Measurements from ENCODE around the gene MOBP. TPM values are rescaled to one million over a fixed set of nuclear protein-coding genes. Genes with fewer than 3 reads are reported as not detected.
A peak's percentile ranks its signal among the peaks of the same experiment; 100 is the strongest.
"Not testable (repeated sequence)": the region's sequence is repeated elsewhere in the genome, so short reads cannot be mapped to it uniquely, and the experiment has no call there.

MOBP gene, protein sequence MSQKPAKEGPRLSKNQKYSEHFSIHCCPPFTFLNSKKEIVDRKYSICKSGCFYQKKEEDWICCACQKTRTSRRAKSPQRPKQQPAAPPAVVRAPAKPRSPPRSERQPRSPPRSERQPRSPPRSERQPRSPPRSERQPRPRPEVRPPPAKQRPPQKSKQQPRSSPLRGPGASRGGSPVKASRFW
- total RNA-seq = not detected

DNA sequence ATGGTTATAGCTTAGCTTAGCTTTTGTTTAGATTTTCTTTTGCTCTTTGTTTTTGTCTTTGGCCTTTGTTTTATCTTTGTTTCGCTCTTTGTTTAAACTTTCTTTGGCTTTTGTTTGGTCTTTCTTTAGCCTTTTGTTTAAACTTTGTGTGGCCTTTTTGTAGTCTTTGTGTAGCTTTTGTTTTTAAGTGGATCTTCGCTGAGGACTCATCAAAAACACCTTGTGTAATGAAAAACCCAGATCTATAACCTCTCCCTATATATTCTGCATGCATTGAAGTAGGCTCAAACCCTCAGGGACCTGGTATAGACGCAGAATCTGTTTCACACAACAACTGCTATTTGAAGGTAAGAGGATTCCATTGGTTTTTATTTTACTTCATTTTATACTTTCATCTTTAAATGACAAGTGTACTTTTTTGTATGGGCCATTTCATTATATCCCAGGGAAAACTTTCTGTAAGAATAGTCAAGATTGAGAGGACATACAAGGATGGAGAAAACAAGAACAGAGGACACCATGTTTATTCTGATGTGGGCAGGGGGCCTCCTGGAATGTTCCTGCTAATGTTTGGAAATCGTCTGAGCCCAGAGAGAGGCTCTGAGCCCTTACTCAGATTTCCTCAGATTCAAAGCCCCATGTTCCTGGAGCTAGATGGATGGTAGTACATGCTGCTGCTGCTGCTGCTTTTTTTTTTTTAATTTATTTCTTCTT is at the start of gene MOBP:
Gene MOBP, plus strand, starts transcription at position 287 of the 714 bp plus-strand sequence. CDS start 34,390 bp downstream, outside the sequence.
- H3K27me3 Mint-ChIP-seq = peaks cover 8% of the 10 kb centered on the region
- H3K4me1 Mint-ChIP-seq = no peaks in the 10 kb centered on the region
- no peaks in the 10 kb centered on the region for H3K9me3 Mint-ChIP-seq
- H3K27ac Mint-ChIP-seq = no peak within 1 kb of the TSS
- no peak within 1 kb of the TSS for H3K4me3 Mint-ChIP-seq
- H3K36me3 Mint-ChIP-seq = no peaks in the 10 kb centered on the region
- DNase-seq = no peak

DNA sequence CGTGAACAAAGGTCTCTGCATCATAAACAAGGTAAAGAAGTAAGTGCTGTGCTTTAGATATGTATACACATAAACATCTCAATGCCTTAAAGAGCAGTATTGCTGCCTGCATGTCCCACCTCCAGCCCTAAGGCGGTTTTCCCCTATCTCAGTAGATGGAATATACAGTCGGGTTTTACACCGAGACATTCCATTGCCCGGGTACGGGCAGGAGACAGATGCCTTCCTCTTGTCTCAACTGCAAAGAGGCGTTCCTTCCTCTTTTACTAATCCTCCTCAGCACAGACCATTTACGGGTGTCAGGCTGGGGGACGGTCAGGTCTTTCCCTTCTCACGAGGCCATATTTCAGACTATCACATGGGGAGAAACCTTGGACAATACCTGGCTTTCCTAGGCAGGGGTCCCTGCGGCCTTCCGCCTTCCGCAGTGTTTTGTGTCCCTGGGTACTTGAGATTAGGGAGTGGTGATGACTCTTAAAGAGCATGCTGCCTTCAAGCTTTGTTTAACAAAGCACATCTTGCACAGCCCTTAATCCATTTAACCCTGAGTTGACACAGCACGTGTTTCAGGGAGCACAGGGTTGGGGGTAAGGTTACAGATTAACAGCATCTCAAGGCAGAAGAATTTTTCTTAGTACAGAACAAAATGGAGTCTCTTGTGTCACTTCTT is 48.8 kb upstream of the MOBP start:
- H3K4me1 Mint-ChIP-seq = not testable (repeated sequence)

DNA sequence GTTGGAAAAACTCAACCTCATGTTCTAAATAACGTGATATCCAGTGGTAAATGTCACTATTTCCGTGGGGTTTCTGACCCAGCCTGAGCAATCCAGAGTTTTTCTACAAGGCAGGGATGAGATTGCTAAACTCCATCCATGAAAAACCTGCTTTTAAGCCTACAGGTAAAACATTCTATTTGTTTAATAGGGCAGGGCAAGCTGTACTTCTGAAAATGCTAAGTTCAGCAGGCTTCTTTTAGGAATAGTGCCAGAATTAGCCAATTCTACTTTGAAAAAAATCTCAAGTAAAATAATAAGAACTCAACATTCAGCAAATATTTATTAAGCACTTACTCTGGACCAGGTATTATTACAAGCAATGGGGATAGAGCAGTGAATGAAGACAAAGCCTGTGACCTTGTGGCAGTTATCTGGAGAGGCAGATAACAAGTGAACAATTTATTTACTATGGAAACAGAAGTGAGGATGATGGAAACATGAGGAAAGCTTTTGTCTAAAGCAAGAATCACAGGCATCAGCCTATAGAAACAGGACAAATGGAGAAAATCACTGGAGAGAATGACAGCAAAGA is 47.7 kb upstream of the MOBP start:
- no peak for DNase-seq
- Mint-ChIP-seq H3K36me3 (peaks cover 8% of the 10 kb centered on the region), H3K27me3 (no peaks in the 10 kb centered on the region), H3K4me1 (peaks cover 6% of the 10 kb centered on the region), H3K27ac (no peak overlapping the region), H3K4me3 (no peak overlapping the region), H3K9me3 (no peaks in the 10 kb centered on the region)

More for the DNA sequence above, 48.8 kb upstream of the MOBP start:
- not testable (repeated sequence) for H3K4me3 Mint-ChIP-seq, H3K9me3 Mint-ChIP-seq, DNase-seq, H3K27me3 Mint-ChIP-seq, H3K27ac Mint-ChIP-seq
- H3K36me3 Mint-ChIP-seq = peaks cover 11% of the 10 kb centered on the region

DNA sequence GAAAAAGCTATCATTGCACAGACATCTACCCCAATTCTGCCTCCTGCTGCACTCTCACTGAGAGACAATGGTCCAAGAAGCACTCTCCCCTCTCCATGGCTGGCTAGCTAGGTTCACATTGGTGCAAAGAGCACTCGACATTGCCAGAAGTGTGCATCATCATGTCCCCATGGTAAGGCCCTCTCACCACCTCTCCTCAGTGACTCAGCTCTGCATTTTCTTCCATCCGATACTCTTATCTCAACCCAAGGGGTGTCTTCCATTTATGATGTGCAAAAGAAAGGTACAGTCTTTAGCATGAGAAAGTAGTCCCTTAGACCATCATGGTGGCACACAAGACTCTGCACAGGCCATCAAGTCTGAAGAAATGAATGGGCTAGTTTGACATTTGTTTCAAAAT is 46.9 kb upstream of the MOBP start:
- no peak overlapping the region for H3K4me3 Mint-ChIP-seq
- H3K36me3 Mint-ChIP-seq = peaks cover 7% of the 10 kb centered on the region
- no peaks in the 10 kb centered on the region for H3K27me3 Mint-ChIP-seq
- no peak for DNase-seq
- H3K4me1 Mint-ChIP-seq = peaks cover 6% of the 10 kb centered on the region
- H3K27ac Mint-ChIP-seq = no peak overlapping the region
- no peaks in the 10 kb centered on the region for H3K9me3 Mint-ChIP-seq

DNA sequence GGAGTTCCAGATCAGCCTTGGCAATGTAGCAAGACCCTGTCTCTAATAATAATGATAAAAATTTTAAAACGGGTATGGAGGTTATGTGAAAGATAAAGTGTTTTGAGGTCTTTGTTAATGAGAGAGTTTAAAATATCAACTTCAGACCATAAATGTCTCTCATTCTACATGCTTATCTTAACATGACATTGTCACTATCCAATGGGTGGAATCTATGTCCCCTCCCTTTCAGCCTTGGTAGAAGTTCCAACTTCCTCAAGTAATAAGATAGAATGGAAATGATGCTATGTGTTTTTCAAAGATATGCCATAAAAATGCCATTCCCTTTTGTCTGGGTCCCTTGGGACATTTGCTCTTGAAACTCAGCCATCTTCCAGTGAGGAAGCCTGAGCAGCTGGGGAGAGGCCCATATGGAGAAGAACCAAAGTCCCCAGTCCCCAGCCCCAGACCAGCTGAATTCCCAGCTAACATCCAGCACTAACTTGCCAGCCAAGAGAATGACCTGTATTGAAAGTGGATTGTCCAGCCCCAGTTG is 44.0 kb upstream of the MOBP start:
- H3K36me3 Mint-ChIP-seq = peaks cover 7% of the 10 kb centered on the region
- DNase-seq = no peak
- H3K27ac Mint-ChIP-seq = no peak overlapping the region
- H3K4me3 Mint-ChIP-seq = no peak overlapping the region
- no peaks in the 10 kb centered on the region for H3K27me3 Mint-ChIP-seq
- no peaks in the 10 kb centered on the region for H3K9me3 Mint-ChIP-seq
- no peaks in the 10 kb centered on the region for H3K4me1 Mint-ChIP-seq

DNA sequence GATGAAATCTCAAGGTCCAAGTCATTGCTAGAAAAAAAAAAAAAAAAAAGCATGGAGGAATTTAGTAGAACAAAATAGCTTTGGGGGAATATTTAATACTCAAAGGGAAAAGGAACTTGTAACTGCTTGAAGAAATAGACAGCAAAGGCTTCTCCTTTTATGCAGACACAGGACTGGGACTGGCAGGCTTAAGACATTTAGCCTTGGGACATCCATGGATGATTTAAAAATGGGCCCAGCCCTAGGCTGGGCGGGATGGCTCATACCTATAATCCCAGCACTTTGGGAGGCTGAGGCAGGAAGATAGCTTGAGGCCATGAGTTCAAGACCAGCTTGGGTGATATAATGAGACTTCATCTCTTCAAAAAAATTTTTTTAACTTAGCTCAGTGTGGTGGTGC is 41.2 kb upstream of the MOBP start:
- no peak overlapping the region for H3K4me3 Mint-ChIP-seq
- H3K4me1 Mint-ChIP-seq = no peaks in the 10 kb centered on the region
- H3K9me3 Mint-ChIP-seq = no peaks in the 10 kb centered on the region
- no peak for DNase-seq
- no peak overlapping the region for H3K27ac Mint-ChIP-seq
- peaks cover 3% of the 10 kb centered on the region for H3K36me3 Mint-ChIP-seq
- no peaks in the 10 kb centered on the region for H3K27me3 Mint-ChIP-seq

DNA sequence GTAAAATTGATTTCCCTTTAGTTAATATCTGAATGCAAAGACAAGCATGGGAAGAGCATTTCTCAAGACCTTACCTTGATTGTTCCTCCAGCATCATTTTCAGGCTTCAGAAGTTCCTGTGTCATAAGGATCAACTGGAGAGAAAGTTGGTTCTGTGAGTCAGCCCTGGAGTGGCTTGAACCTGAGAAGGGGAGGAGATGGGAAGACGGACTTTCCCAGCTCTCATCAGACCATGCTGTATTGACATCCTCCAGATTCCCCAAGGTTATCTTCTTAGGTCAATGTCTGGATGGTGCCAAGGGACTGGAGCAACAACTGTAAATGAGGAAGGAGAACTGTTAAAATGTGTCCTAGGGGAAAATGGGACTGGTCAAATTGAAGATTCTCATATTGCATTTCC is 40.0 kb upstream of the MOBP start:
- H3K27me3 Mint-ChIP-seq = peaks cover 3% of the 10 kb centered on the region
- H3K4me1 Mint-ChIP-seq = no peaks in the 10 kb centered on the region
- no peaks in the 10 kb centered on the region for H3K36me3 Mint-ChIP-seq
- H3K27ac Mint-ChIP-seq = no peak overlapping the region
- H3K4me3 Mint-ChIP-seq = no peak overlapping the region
- DNase-seq = no peak
- H3K9me3 Mint-ChIP-seq = no peaks in the 10 kb centered on the region

DNA sequence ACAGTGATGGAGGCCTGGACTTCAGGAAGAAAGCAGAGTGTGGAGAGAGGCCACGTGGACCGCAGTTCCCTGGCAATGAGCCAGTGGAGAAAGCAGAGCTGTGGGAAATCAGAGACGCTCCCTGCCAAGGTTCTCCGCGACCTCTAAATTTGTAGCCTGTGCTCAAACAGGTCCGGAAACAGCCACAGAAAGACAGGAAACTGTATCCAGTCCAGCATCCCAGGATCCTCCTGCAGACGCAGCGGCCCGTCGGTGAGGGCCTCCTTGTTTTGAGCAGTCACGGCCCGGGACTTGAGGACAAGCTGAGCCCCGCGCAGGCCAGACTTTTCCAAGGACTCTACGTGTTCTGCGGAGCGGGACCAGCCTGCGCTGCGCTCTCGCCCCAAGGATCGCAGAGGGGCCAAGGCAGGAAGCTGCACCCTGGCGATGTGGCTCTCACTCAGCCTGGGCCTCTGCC is 38.7 kb upstream of the MOBP start:
- Mint-ChIP-seq H3K27ac (no peak overlapping the region), H3K4me3 (no peak overlapping the region), H3K27me3 (peaks cover 3% of the 10 kb centered on the region), H3K9me3 (no peaks in the 10 kb centered on the region), H3K4me1 (no peaks in the 10 kb centered on the region), H3K36me3 (no peaks in the 10 kb centered on the region)
- DNase-seq = no peak

DNA sequence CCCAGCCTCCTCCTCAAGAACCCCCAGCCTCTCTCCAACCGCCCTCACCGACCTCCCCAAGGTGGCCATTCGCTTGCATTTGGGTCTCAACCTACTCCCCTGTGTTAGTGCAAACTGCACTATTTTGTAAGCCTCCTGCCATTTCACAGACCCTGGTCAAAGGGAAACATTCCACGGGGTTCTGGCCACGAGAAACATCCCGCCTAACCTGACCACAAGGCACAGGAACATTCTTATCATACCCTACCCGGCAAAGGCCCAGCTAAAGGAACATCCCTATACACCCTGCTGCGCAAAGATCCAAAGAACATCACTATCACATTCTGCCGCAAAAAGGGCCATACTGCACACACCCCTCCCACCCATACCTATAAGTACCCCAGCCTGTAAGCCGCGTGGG is 38.0 kb upstream of the MOBP start:
- Mint-ChIP-seq H3K4me1 (no peaks in the 10 kb centered on the region), H3K36me3 (no peaks in the 10 kb centered on the region), H3K9me3 (no peaks in the 10 kb centered on the region), H3K27me3 (peaks cover 3% of the 10 kb centered on the region), H3K27ac (no peak overlapping the region), H3K4me3 (no peak overlapping the region)
- no peak for DNase-seq

DNA sequence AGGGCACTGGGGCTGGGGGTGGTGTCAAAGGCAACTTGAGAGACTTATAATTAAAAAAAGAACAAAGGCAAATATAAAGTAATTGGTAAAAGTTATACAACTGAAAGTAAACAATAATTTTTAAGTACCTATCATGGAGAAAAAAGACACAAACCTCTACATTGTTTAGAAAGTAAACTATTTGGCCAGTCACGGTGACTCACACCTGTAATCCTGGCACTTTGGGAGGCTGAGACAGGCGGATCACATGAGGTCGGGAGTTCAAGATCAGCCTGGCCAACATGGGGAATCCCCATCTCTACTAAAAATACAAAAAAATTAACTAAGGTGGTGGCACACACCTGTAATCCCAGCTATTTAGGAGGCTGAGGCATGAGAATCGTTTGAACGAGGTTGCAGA is 35.1 kb upstream of the MOBP start:
- Mint-ChIP-seq H3K27me3 (peaks cover 3% of the 10 kb centered on the region), H3K36me3 (no peaks in the 10 kb centered on the region), H3K9me3 (no peaks in the 10 kb centered on the region), H3K4me3 (no peak overlapping the region), H3K27ac (no peak overlapping the region), H3K4me1 (peaks cover 2% of the 10 kb centered on the region)
- no peak for DNase-seq

DNA sequence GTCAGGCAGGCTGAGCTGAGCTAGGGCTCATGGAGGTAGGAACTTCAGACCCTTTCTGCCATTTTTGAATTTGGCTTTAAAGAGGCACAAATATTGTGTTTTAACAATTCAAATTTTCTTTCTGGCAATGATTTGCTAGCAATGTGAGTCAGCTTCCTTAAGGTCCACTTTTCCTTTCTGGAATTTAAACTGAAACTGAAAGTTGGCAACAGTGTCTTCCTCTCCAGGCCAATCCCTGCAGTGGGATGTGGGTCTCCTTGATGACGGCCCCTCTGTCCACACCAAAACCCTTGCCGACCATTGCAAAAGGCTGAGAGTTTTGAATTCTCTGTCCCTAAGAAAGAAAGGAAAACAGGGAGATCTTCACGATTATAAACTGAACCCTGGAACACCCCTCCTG is 33.8 kb upstream of the MOBP start:
- H3K27ac Mint-ChIP-seq = no peak overlapping the region
- peaks cover 3% of the 10 kb centered on the region for H3K27me3 Mint-ChIP-seq

DNA sequence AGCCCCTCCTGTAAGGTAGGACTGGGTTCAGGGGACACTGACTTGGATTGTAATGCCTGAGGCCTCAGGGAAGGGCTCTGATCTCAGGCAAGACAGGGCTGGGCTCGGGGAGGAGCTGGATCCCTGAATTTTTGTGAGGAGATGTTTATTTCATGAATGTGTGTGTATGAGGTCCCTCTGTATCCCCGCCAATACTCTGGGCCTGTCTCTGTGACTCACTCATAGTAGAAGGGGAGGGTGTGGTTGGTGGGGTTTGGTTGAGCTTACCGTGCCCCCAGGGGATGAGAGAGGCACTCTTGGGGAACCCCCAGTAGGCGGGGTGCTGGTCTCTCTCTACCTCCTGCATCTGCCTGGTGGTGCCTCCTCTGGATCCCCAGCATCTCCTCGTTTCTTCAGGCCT is 32.9 kb upstream of the MOBP start:
- H3K9me3 Mint-ChIP-seq = no peaks in the 10 kb centered on the region
- DNase-seq = peak; percentile 22
- H3K4me3 Mint-ChIP-seq = no peak overlapping the region
- H3K36me3 Mint-ChIP-seq = no peaks in the 10 kb centered on the region
- H3K27ac Mint-ChIP-seq = no peak overlapping the region
- peaks cover 2% of the 10 kb centered on the region for H3K4me1 Mint-ChIP-seq
- peaks cover 3% of the 10 kb centered on the region for H3K27me3 Mint-ChIP-seq

More for the DNA sequence above, 33.8 kb upstream of the MOBP start:
- no peak for DNase-seq
- peaks cover 2% of the 10 kb centered on the region for H3K4me1 Mint-ChIP-seq
- H3K4me3 Mint-ChIP-seq = no peak overlapping the region
- no peaks in the 10 kb centered on the region for H3K9me3 Mint-ChIP-seq
- no peaks in the 10 kb centered on the region for H3K36me3 Mint-ChIP-seq

DNA sequence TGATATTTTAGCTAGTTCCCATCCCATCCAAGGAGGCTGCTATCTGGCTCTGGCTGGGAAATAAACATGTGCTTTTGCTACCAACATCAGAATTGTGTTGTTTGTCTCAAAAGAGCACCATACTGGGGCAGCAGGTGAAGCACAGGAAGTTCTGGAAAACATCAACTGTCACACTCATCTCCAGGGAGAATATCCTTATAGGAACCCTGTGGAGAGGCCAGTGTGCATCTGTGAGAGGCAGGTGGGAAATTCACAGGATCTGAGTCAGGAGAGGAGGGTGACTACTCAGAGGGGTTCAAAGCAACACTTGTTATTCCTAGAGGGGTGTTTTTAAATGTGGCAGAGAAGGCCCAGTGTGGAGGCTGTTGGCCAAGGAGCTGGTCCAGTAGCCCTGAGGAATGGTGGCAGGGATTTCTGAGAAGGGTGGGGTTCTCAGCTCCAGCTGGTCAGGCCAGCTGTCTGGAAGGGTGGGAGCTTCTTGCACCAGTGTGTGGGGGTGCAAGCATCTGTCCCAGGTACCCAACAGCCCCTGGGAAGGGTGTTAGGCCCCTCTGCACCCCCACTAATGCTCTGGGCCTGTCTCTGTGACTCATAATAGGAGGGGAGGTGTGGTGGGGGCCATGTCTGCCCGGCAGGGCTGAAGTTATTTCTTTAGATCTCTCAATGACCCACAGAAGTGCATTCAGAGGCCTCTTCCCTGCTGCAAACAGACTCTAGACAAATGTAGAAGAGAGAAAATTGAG is 32.3 kb upstream of the MOBP start:
- no peak for DNase-seq
- peaks cover 2% of the 10 kb centered on the region for H3K4me1 Mint-ChIP-seq
- H3K27ac Mint-ChIP-seq = no peak overlapping the region
- H3K9me3 Mint-ChIP-seq = no peaks in the 10 kb centered on the region
- H3K36me3 Mint-ChIP-seq = no peaks in the 10 kb centered on the region
- peaks cover 3% of the 10 kb centered on the region for H3K27me3 Mint-ChIP-seq
- no peak overlapping the region for H3K4me3 Mint-ChIP-seq

DNA sequence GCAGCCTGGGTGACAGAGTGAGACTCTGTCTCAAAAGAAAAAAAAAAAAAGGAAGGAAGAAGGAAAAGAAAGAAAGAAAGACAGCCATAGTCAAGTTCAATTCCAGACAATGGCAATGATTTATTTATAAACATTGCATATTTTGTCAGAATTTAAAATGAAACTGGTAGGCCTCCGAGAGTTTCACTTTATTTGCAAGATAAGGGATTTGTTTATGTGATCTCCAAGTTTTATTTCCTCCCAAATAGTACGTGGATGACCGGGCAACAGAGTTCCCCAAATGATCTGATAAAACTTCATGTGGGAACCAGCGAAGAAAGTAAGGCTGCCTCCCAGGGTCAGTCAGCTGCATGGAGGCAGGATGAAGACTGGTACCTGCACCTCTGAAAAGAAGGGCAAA is 28.6 kb upstream of the MOBP start:
- no peak for DNase-seq
- Mint-ChIP-seq H3K27me3 (no peaks in the 10 kb centered on the region), H3K27ac (no peak overlapping the region), H3K36me3 (no peaks in the 10 kb centered on the region), H3K4me3 (no peak overlapping the region), H3K4me1 (peaks cover 2% of the 10 kb centered on the region), H3K9me3 (no peaks in the 10 kb centered on the region)

DNA sequence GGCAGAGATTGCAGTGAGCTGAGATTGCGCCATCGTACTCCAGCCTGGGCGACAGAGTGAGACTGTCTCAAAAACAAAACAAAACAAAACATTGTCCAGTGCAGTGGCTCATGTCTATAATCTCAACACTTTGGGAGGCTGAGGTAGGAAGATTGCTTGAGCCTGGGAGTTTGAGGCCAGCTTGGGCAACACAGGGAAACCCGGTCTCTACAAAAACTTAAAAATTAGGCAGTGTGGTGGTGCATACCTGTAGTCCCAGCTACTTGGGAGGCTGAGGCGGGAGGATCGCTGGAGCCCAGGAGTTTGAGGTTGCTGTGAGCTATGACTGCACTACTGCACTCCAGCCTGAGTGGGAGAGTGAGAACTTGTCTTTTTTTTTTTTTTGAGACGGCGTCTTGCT is 27.2 kb upstream of the MOBP start:
- H3K36me3 Mint-ChIP-seq = no peaks in the 10 kb centered on the region
- H3K9me3 Mint-ChIP-seq = no peaks in the 10 kb centered on the region
- no peak overlapping the region for H3K4me3 Mint-ChIP-seq
- no peaks in the 10 kb centered on the region for H3K27me3 Mint-ChIP-seq
- H3K27ac Mint-ChIP-seq = no peak overlapping the region
- H3K4me1 Mint-ChIP-seq = no peaks in the 10 kb centered on the region
- no peak for DNase-seq
